Lower leg skin (tissue), 4 donors: ENCODE results near the gene ANXA6. TPM values are rescaled to one million over a fixed set of nuclear protein-coding genes. Genes with fewer than 3 reads are reported as not detected.

Experiments
- DNase-seq, 2 donors: peaks; one replicate each; pipeline ENCODE4 v3.0.0-alpha.2; 2019; ENCODE audit warnings: low spot score in 2 of 2
- H3K4me3 ChIP-seq: fragments of 200-600 bp; sonication (generic); 2 replicates; pipeline ENCODE4 v1.5.1; 2017; ENCODE audit warnings: mild to moderate bottlenecking, low read depth; ENCODE audit not compliant: poor library complexity, severe bottlenecking
- CTCF ChIP-seq, 3 donors: fragments of 450-650 bp; IDR thresholded peaks; one replicate each; pipeline ENCODE4 v1.5.1; 2016; ENCODE audit warnings: antibody characterized with exemption in 3 of 3, mild to moderate bottlenecking in 3 of 3, moderate library complexity in 2 of 3
- POLR2A ChIP-seq, 2 donors: fragments of 450-650 bp; IDR thresholded peaks; one replicate each; pipeline ENCODE4 v1.6.1; 2016 to 2017; ENCODE audit warnings: antibody characterized with exemption in 2 of 2, mild to moderate bottlenecking in 1 of 2, moderate library complexity in 1 of 2
- WGBS, 2 donors: methylation state at CpG; one replicate each; pipeline ENCODE4 v1.1.5; 2018; 5-methylcytosine and 5-hydroxymethylcytosine counted together
- intact Hi-C: fragments of 100-400 bp; cut with DNase I; formaldehyde crosslinking; loops from one replicate; pipeline ENCODE4 v1.15.0; 2023; ENCODE audit warnings: low total_unique reads
- total RNA-seq, 4 donors: library from RNA; depleted of rRNA; stranded (reverse); fragments of >200 nt; gene quantifications; one replicate each; pipeline ENCODE4 v1.1.0, GENCODE V29; 2016

ANXA6 gene
- total RNA-seq, 4 donors from 2014 or later, result 34.2 to 68.4 (median 43.3) TPM

GRCh38 chr5:151076616-151077015, 81.0 kb downstream of the ANXA6 start:
- WGBS, 2 donors, result 92 to 93% methylated on average over 6 of the region's 6 CpGs

GRCh38 chr5:151075698-151076331, 81.8 kb downstream of the ANXA6 start:
- DNase-seq, result no peak
- no peak for TF ChIP-seq POLR2A (IDR thresholded peaks at IDR 0.05)
- no peak for TF ChIP-seq CTCF (IDR thresholded peaks at IDR 0.05)
- intact Hi-C loops, result no loop called here
- WGBS, 2 donors, result 71 to 81% methylated on average over 5 of the region's 5 CpGs
- H3K4me3 ChIP-seq, result no peak overlapping the region

More at GRCh38 chr5:151076616-151077015, 81.0 kb downstream of the ANXA6 start:
- H3K4me3 ChIP-seq, result no peak overlapping the region
- intact Hi-C loops, result no loop called here
- DNase-seq, result no peak
- no peak for TF ChIP-seq POLR2A (IDR thresholded peaks at IDR 0.05)
- no peak for TF ChIP-seq CTCF (IDR thresholded peaks at IDR 0.05)

GRCh38 chr5:151074557-151074956, 83.0 kb downstream of the ANXA6 start:
- 97 to 98% methylated on average over 2 of the region's 2 CpGs for WGBS, 2 donors

GRCh38 chr5:151073280-151073679, 84.3 kb downstream of the ANXA6 start:
- no peak for TF ChIP-seq POLR2A (IDR thresholded peaks at IDR 0.05)
- no peak for TF ChIP-seq CTCF (IDR thresholded peaks at IDR 0.05)
- intact Hi-C loops, result no loop called here
- no peak overlapping the region for H3K4me3 ChIP-seq
- WGBS, 2 donors, result 94 to 96% methylated on average over 2 of the region's 2 CpGs
- DNase-seq, result no peak

More at GRCh38 chr5:151074557-151074956, 83.0 kb downstream of the ANXA6 start:
- DNase-seq, result no peak
- intact Hi-C loops, result no loop called here
- no peak overlapping the region for H3K4me3 ChIP-seq
- TF ChIP-seq POLR2A (IDR thresholded peaks at IDR 0.05) (no peak), CTCF (IDR thresholded peaks at IDR 0.05) (no peak)

GRCh38 chr5:151072630-151073025, 85.0 kb downstream of the ANXA6 start:
- no peak overlapping the region for H3K4me3 ChIP-seq
- intact Hi-C loops, result no loop called here
- no peak for DNase-seq
- WGBS, 2 donors, result 52 to 62% methylated on average over 5 of the region's 5 CpGs
- no peak for TF ChIP-seq CTCF (IDR thresholded peaks at IDR 0.05)
- TF ChIP-seq POLR2A (IDR thresholded peaks at IDR 0.05), result no peak
